Right hindlimb (tissue), 1 donor: Measurements from ENCODE around the gene OLFML2A.
A peak's percentile ranks its signal among the peaks of the same experiment; 100 is the strongest.
"Not testable (repeated sequence)": the region's sequence is repeated elsewhere in the genome, so short reads cannot be mapped to it uniquely, and the experiment has no call there.

Experiments
- DNase-seq: peaks from one replicate; pipeline ENCODE4 v3.0.0-alpha.2; 2018

OLFML2A gene

GRCh38 chr9:124829334-124829669 is 52.4 kb downstream of the OLFML2A start:
- DNase-seq: no peak

GRCh38 chr9:124830593-124830992 is 53.7 kb downstream of the OLFML2A start:
- no peak for DNase-seq

GRCh38 chr9:124831642-124832364 is 54.9 kb downstream of the OLFML2A start:
- DNase-seq: peak; percentile 49

GRCh38 chr9:124834591-124834990 is 57.7 kb downstream of the OLFML2A start:
- no peak for DNase-seq

- peak; percentile 75 for DNase-seq
Observed at GRCh38 chr9:124835026-124835557, 58.2 kb downstream of the OLFML2A start.

- DNase-seq: not testable (repeated sequence)
Observed at GRCh38 chr9:124838132-124838531, 61.2 kb downstream of the OLFML2A start.

GRCh38 chr9:124838567-124839275 is 61.8 kb downstream of the OLFML2A start:
- DNase-seq: not testable (repeated sequence)

GRCh38 chr9:124839612-124840299 is 62.8 kb downstream of the OLFML2A start:
- peak; percentile 66 for DNase-seq

GRCh38 chr9:124840300-124840833 is 63.4 kb downstream of the OLFML2A start:
- peak; percentile 85 for DNase-seq

GRCh38 chr9:124841075-124841821 is 64.3 kb downstream of the OLFML2A start:
- no peak for DNase-seq

GRCh38 chr9:124843456-124844034 is 66.6 kb downstream of the OLFML2A start:
- DNase-seq: no peak

- DNase-seq: no peak
Observed at GRCh38 chr9:124844291-124844690, 67.4 kb downstream of the OLFML2A start.

GRCh38 chr9:124846467-124846866 is 69.5 kb downstream of the OLFML2A start:
- DNase-seq: not testable (repeated sequence)

- no peak for DNase-seq
Observed at GRCh38 chr9:124846969-124847368, 70.0 kb downstream of the OLFML2A start.

GRCh38 chr9:124849801-124850200 is 72.9 kb downstream of the OLFML2A start:
- no peak for DNase-seq

GRCh38 chr9:124852121-124852828 is 75.3 kb downstream of the OLFML2A start:
- no peak for DNase-seq

GRCh38 chr9:124852829-124853531 is 76.0 kb downstream of the OLFML2A start, which contains the start of gene WDR38:
Gene WDR38 (plus strand): TSS chr9:124853460. CDS start chr9:124853532, 72 bp downstream.
- peak; percentile 86 for DNase-seq

- no peak for DNase-seq
Observed at GRCh38 chr9:124853605-124854143, 76.7 kb downstream of the OLFML2A start.

- no peak for DNase-seq
Observed at GRCh38 chr9:124854161-124854560, 77.2 kb downstream of the OLFML2A start.

- no peak for DNase-seq
Observed at GRCh38 chr9:124854822-124855221, 77.9 kb downstream of the OLFML2A start.
